ENCODE measurements around the gene CLEC7A. TPM values are rescaled to one million over a fixed set of nuclear protein-coding genes. Genes with fewer than 3 reads are reported as not detected.

CLEC7A gene
- polyA plus RNA-seq, 6 donors from 2014 or later = 0.12 to 0.78 (median 0.58) TPM; not detected in 2

- H3K9me3 Mint-ChIP-seq = peaks cover 0 to 4% (median 0%) of the 10 kb centered on the region in 7 donors
- no peak overlapping the region for H3K27ac Mint-ChIP-seq
Observed at GRCh38 chr12:10159280-10159679, 29.3 kb upstream of the CLEC7A start.

GRCh38 chr12:10158406-10158805, 28.4 kb upstream of the CLEC7A start:
- no peak for DNase-seq

More at GRCh38 chr12:10159280-10159679, 29.3 kb upstream of the CLEC7A start:
- Mint-ChIP-seq H3K36me3 (no peaks in the 10 kb centered on the region), H3K27me3 (peaks cover 0 to 3% (median 0%) of the 10 kb centered on the region in 3 donors), H3K4me1 (peaks cover 5 to 30% (median 25%) of the 10 kb centered on the region in 3 donors), H3K4me3 (no peak overlapping the region)
- ATAC-seq (ENCODE audit: low read depth in 2 of 2) = no peak
- DNase-seq = no peak

GRCh38 chr12:10155966-10156365, 26.0 kb upstream of the CLEC7A start:
- no peaks in the 10 kb centered on the region for H3K36me3 Mint-ChIP-seq
- no peak overlapping the region for H3K27ac Mint-ChIP-seq
- no peak for ATAC-seq (ENCODE audit: low read depth in 2 of 2)
- DNase-seq = no peak
- H3K9me3 Mint-ChIP-seq = peaks cover 0 to 4% (median 0%) of the 10 kb centered on the region in 7 donors
- peaks cover 0 to 15% (median 10%) of the 10 kb centered on the region in 3 donors for H3K27me3 Mint-ChIP-seq
- no peak overlapping the region for H3K4me3 Mint-ChIP-seq
- H3K4me1 Mint-ChIP-seq = peaks cover 12 to 33% (median 28%) of the 10 kb centered on the region in 3 donors

More at GRCh38 chr12:10158406-10158805, 28.4 kb upstream of the CLEC7A start:
- Mint-ChIP-seq H3K27me3 (peaks cover 0 to 4% (median 4%) of the 10 kb centered on the region in 3 donors), H3K9me3 (peaks cover 0 to 4% (median 0%) of the 10 kb centered on the region in 7 donors), H3K4me3 (no peak overlapping the region), H3K36me3 (no peaks in the 10 kb centered on the region), H3K27ac (no peak overlapping the region), H3K4me1 (peaks cover 9 to 36% (median 34%) of the 10 kb centered on the region in 3 donors)
- ATAC-seq (ENCODE audit: low read depth in 2 of 2) = no peak

- DNase-seq (no peak), ATAC-seq (ENCODE audit: low read depth in 2 of 2) (peak in 1 of 2 donors; percentile 6)
- Mint-ChIP-seq H3K27ac (no peak overlapping the region), H3K36me3 (no peaks in the 10 kb centered on the region), H3K4me1 (peaks cover 7 to 21% (median 10%) of the 10 kb centered on the region in 3 donors), H3K9me3 (peaks cover 0 to 4% (median 0%) of the 10 kb centered on the region in 7 donors), H3K27me3 (peaks cover 0 to 20% (median 10%) of the 10 kb centered on the region in 3 donors), H3K4me3 (peak overlapping the region; percentile 76 to 95 (median 91))
Observed at GRCh38 chr12:10154145-10154496, 24.1 kb upstream of the CLEC7A start.

GRCh38 chr12:10153271-10154144, 23.5 kb upstream of the CLEC7A start:
- peaks cover 0 to 24% (median 10%) of the 10 kb centered on the region in 3 donors for H3K27me3 Mint-ChIP-seq
- no peaks in the 10 kb centered on the region for H3K36me3 Mint-ChIP-seq
- H3K9me3 Mint-ChIP-seq = peaks cover 0 to 4% (median 0%) of the 10 kb centered on the region in 7 donors
- peaks cover 7 to 15% (median 9%) of the 10 kb centered on the region in 3 donors for H3K4me1 Mint-ChIP-seq
- peak overlapping the region in 2 of 6 donors; percentile 74 to 86 for H3K27ac Mint-ChIP-seq
- ATAC-seq (ENCODE audit: low read depth in 2 of 2) = peak; percentile 65 to 72
- peak; percentile 52 for DNase-seq
- H3K4me3 Mint-ChIP-seq = peak overlapping the region; percentile 76 to 95 (median 91)

GRCh38 chr12:10151621-10152020, 21.6 kb upstream of the CLEC7A start:
- ATAC-seq (ENCODE audit: low read depth in 2 of 2) (no peak), DNase-seq (no peak)
- Mint-ChIP-seq H3K4me1 (peaks cover 7 to 13% (median 9%) of the 10 kb centered on the region in 3 donors), H3K9me3 (peaks cover 0 to 10% (median 0%) of the 10 kb centered on the region in 7 donors), H3K4me3 (no peak overlapping the region), H3K36me3 (no peaks in the 10 kb centered on the region), H3K27ac (peak overlapping the region in 1 of 6 donors; percentile 14), H3K27me3 (peaks cover 0 to 24% (median 10%) of the 10 kb centered on the region in 3 donors)

- Mint-ChIP-seq H3K36me3 (no peaks in the 10 kb centered on the region), H3K9me3 (peaks cover 0 to 10% (median 0%) of the 10 kb centered on the region in 7 donors), H3K27ac (no peak overlapping the region), H3K27me3 (peaks cover 16 to 30% (median 16%) of the 10 kb centered on the region in 3 donors), H3K4me3 (no peak overlapping the region), H3K4me1 (peaks cover 0 to under 1% (median under 1%) of the 10 kb centered on the region in 3 donors)
- ATAC-seq (ENCODE audit: low read depth in 2 of 2) = no peak
- no peak for DNase-seq
Observed at GRCh38 chr12:10147714-10148403, 17.9 kb upstream of the CLEC7A start.

GRCh38 chr12:10142976-10143589, 13.1 kb upstream of the CLEC7A start:
- Mint-ChIP-seq H3K36me3 (no peaks in the 10 kb centered on the region), H3K27me3 (peaks cover 21 to 24% (median 23%) of the 10 kb centered on the region in 3 donors), H3K27ac (no peak overlapping the region), H3K9me3 (peaks cover 0 to 7% (median 0%) of the 10 kb centered on the region in 7 donors), H3K4me3 (no peak overlapping the region), H3K4me1 (peaks cover 0 to 5% (median 0%) of the 10 kb centered on the region in 3 donors)
- DNase-seq (no peak), ATAC-seq (ENCODE audit: low read depth in 2 of 2) (no peak)

- H3K27me3 Mint-ChIP-seq = peaks cover 38 to 44% (median 40%) of the 10 kb centered on the region in 3 donors
- no peak overlapping the region for H3K27ac Mint-ChIP-seq
Observed at GRCh38 chr12:10140001-10140400, 10.0 kb upstream of the CLEC7A start.

GRCh38 chr12:10136637-10137205, 6.7 kb upstream of the CLEC7A start:
- Mint-ChIP-seq H3K36me3 (no peaks in the 10 kb centered on the region), H3K4me1 (peaks cover 0 to 5% (median 0%) of the 10 kb centered on the region in 3 donors), H3K27me3 (peaks cover 34 to 46% (median 37%) of the 10 kb centered on the region in 3 donors), H3K4me3 (peak overlapping the region in 1 of 8 donors; percentile 54), H3K9me3 (no peaks in the 10 kb centered on the region), H3K27ac (no peak overlapping the region)
- no peak for ATAC-seq (ENCODE audit: low read depth in 2 of 2)
- no peak for DNase-seq

More at GRCh38 chr12:10140001-10140400, 10.0 kb upstream of the CLEC7A start:
- Mint-ChIP-seq H3K9me3 (no peaks in the 10 kb centered on the region), H3K4me3 (no peak overlapping the region), H3K36me3 (no peaks in the 10 kb centered on the region), H3K4me1 (peaks cover 0 to 5% (median 0%) of the 10 kb centered on the region in 3 donors)
- ATAC-seq (ENCODE audit: low read depth in 2 of 2) (peak; percentile 30 to 57), DNase-seq (peak; percentile 41)

- Mint-ChIP-seq H3K4me3 (no peak overlapping the region), H3K27ac (no peak overlapping the region), H3K4me1 (peaks cover under 1 to 7% (median 4%) of the 10 kb centered on the region in 3 donors), H3K9me3 (no peaks in the 10 kb centered on the region), H3K27me3 (peaks cover 37 to 53% (median 46%) of the 10 kb centered on the region in 3 donors), H3K36me3 (no peaks in the 10 kb centered on the region)
- DNase-seq = no peak
- ATAC-seq (ENCODE audit: low read depth in 2 of 2) = no peak
Observed at GRCh38 chr12:10135126-10135525, 5.1 kb upstream of the CLEC7A start.

GRCh38 chr12:10132850-10133370, 2.9 kb upstream of the CLEC7A start:
- Mint-ChIP-seq H3K9me3 (no peaks in the 10 kb centered on the region), H3K4me1 (peaks cover 11 to 18% (median 17%) of the 10 kb centered on the region in 3 donors), H3K4me3 (no peak overlapping the region), H3K36me3 (no peaks in the 10 kb centered on the region), H3K27me3 (peaks cover 42 to 59% (median 55%) of the 10 kb centered on the region in 3 donors), H3K27ac (no peak overlapping the region)
- ATAC-seq (ENCODE audit: low read depth in 2 of 2) (no peak), DNase-seq (no peak)

All from naive B cell (primary cell).